Colonic mucosa (tissue), 4 donors: ENCODE data around the gene SRPK2. TPM values are rescaled to one million over a fixed set of nuclear protein-coding genes. Genes with fewer than 3 reads are reported as not detected.

ENCODE experiments used
- DNase-seq: peaks from one replicate; pipeline ENCODE4 v3.0.0-alpha.2; 2020
- H3K27ac ChIP-seq: fragments of 200-600 bp; one replicate; pipeline ENCODE4 v1.8.0; 2021
- H3K27me3 ChIP-seq: fragments of 200-600 bp; one replicate; pipeline ENCODE4 v1.8.0; 2021
- H3K36me3 ChIP-seq: fragments of 200-600 bp; one replicate; pipeline ENCODE4 v1.8.0; 2021
- H3K4me1 ChIP-seq: fragments of 200-600 bp; one replicate; pipeline ENCODE4 v1.8.0; 2021; ENCODE audit warnings: mild to moderate bottlenecking
- H3K4me3 ChIP-seq: fragments of 200-600 bp; one replicate; pipeline ENCODE4 v1.8.0; 2021
- H3K9ac ChIP-seq, 2 donors: one replicate each; pipeline ENCODE4 v1.7.0; 2013; ENCODE audit warnings: control low read depth in 2 of 2, low read depth in 2 of 2, low read length in 2 of 2
- H3K9me3 ChIP-seq: fragments of 200-600 bp; one replicate; pipeline ENCODE4 v1.8.0; 2021
- intact Hi-C: fragments of 100-400 bp; cut with DNase I; formaldehyde crosslinking; loops from one replicate; pipeline ENCODE4 v1.14.1; 2022
- total RNA-seq, 2 donors: library from RNA; stranded (reverse); fragmentation: NEBNext Ultra II Directional in 1 of 2; extraction: Animal tissue kit (Norgen Biotek cat#: 25700) in 1 of 2; gene quantifications; one replicate each; pipeline ENCODE4 v1.2.1, GENCODE V29; 2021
- TF ChIP-seq, protein P1 (sequence below): fragments of 200-600 bp; IDR thresholded peaks from one replicate; pipeline ENCODE4 v1.8.0; 2022; ENCODE audit warnings: antibody characterized with exemption, mild to moderate bottlenecking
- donor health status: healthy.
- donor health status: DM: no; HTN: no; CAD: no.
- donor health status: DM: no; HTN: no; CAD: no.

SRPK2 gene
- total RNA-seq, 2 donors from 2014 or later: 25.0 to 30.1 TPM

DNA sequence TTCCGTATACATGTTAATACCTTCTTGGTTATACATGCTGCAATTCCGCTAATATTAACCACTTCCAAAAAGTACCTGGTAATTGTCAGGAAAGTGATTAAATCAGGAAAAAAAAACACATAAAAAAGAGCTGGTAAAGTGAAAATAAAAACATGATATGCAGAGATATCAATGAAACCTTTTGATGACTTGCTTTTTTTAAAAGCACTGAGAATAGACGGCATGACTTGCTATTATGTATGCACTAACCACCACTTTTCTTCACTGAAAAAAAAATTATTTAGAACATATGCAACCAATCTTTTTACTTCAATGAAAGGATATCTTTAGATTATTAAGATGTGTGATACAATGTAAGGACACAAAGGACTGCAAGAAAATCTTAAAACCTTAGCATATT is 211.7 kb downstream of the SRPK2 start:
- no peaks in the 10 kb centered on the region for H3K36me3 ChIP-seq
- no peak overlapping the region for H3K9ac ChIP-seq
- intact Hi-C loops: no loop called here
- no peak overlapping the region for H3K4me3 ChIP-seq
- DNase-seq: no peak
- H3K27ac ChIP-seq: no peak overlapping the region
- H3K4me1 ChIP-seq: no peaks in the 10 kb centered on the region
- TF ChIP-seq, protein P1, sequence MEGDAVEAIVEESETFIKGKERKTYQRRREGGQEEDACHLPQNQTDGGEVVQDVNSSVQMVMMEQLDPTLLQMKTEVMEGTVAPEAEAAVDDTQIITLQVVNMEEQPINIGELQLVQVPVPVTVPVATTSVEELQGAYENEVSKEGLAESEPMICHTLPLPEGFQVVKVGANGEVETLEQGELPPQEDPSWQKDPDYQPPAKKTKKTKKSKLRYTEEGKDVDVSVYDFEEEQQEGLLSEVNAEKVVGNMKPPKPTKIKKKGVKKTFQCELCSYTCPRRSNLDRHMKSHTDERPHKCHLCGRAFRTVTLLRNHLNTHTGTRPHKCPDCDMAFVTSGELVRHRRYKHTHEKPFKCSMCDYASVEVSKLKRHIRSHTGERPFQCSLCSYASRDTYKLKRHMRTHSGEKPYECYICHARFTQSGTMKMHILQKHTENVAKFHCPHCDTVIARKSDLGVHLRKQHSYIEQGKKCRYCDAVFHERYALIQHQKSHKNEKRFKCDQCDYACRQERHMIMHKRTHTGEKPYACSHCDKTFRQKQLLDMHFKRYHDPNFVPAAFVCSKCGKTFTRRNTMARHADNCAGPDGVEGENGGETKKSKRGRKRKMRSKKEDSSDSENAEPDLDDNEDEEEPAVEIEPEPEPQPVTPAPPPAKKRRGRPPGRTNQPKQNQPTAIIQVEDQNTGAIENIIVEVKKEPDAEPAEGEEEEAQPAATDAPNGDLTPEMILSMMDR: no peak
- H3K9me3 ChIP-seq: no peaks in the 10 kb centered on the region
- no peaks in the 10 kb centered on the region for H3K27me3 ChIP-seq

GRCh38 chr7:105173586-105173985 is 215.1 kb downstream of the SRPK2 start:
- Histone ChIP-seq H3K9me3 (no peaks in the 10 kb centered on the region), H3K4me3 (no peak overlapping the region), H3K27me3 (no peaks in the 10 kb centered on the region), H3K4me1 (no peaks in the 10 kb centered on the region), H3K27ac (no peak overlapping the region), H3K36me3 (no peaks in the 10 kb centered on the region), H3K9ac (no peak overlapping the region)
- DNase-seq: no peak
- TF ChIP-seq, protein P1: no peak
- intact Hi-C loops: no loop called here

GRCh38 chr7:105164751-105165150 is 224.0 kb downstream of the SRPK2 start:
- H3K9me3 ChIP-seq: no peaks in the 10 kb centered on the region
- TF ChIP-seq, protein P1: no peak
- no peaks in the 10 kb centered on the region for H3K27me3 ChIP-seq
- no peak overlapping the region for H3K27ac ChIP-seq
- H3K4me1 ChIP-seq: no peaks in the 10 kb centered on the region
- DNase-seq: no peak
- no peak overlapping the region for H3K9ac ChIP-seq
- peaks cover 3% of the 10 kb centered on the region for H3K36me3 ChIP-seq
- intact Hi-C loops: loop anchor here (10.0 kb wide), 1 partner anchor 70 kb away; no protein-coding TSS in a partner anchor
- H3K4me3 ChIP-seq: no peak overlapping the region

DNA sequence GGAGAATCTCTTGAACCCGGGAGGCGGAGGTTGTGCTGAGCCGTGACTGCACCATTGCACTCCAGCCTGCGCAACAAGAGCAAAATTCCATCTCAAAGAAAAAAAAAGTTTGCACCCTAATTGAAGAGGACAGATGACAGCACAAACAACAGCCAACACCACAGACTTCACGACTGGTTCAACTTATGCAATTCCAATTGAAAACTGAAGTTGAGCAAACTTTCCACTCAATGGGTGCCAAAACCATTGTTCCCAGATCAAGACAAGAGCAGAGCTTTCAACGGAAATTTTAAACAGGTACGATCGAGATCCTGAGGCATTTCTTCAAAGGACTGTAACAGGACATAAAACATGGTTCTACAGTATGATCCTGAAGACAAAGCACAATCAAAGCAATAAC is 225.0 kb downstream of the SRPK2 start:
- H3K4me1 ChIP-seq: no peaks in the 10 kb centered on the region
- DNase-seq: no peak
- H3K36me3 ChIP-seq: peaks cover 3% of the 10 kb centered on the region
- H3K27me3 ChIP-seq: no peaks in the 10 kb centered on the region
- intact Hi-C loops: loop anchor here (10.0 kb wide), 1 partner anchor 71 kb away; no protein-coding TSS in a partner anchor
- no peaks in the 10 kb centered on the region for H3K9me3 ChIP-seq
- no peak overlapping the region for H3K4me3 ChIP-seq
- no peak overlapping the region for H3K27ac ChIP-seq
- no peak overlapping the region for H3K9ac ChIP-seq
- TF ChIP-seq, protein P1: no peak

GRCh38 chr7:105161366-105161765 is 227.4 kb downstream of the SRPK2 start:
- no peaks in the 10 kb centered on the region for H3K9me3 ChIP-seq
- no peak overlapping the region for H3K4me3 ChIP-seq
- H3K27me3 ChIP-seq: no peaks in the 10 kb centered on the region
- no peak overlapping the region for H3K27ac ChIP-seq
- TF ChIP-seq, protein P1: no peak
- H3K9ac ChIP-seq: no peak overlapping the region
- no peaks in the 10 kb centered on the region for H3K36me3 ChIP-seq
- H3K4me1 ChIP-seq: no peaks in the 10 kb centered on the region
- intact Hi-C loops: loop anchor here (10.0 kb wide), 1 partner anchor 73 kb away; no protein-coding TSS in a partner anchor
- DNase-seq: no peak
